Measurements from ENCODE around the gene NFE2L1. TPM values are rescaled to one million over a fixed set of nuclear protein-coding genes. Genes with fewer than 3 reads are reported as not detected.

The NFE2L1 gene
- total and polyA plus RNA-seq, 9 of the 15 experiments (the other 6 are each of a cell fraction or from before 2014, with no cell fraction given) = 2.0 to 68.6 (median 39.7) TPM

- 0 out of 2 replicates have a peak, but pooled peaks have one; percentile 16 for TF ChIP-seq CBFA2T2 (conservative IDR thresholded peaks at IDR 0.05)
- TF ChIP-seq KDM1A (IDR thresholded peaks at IDR 0.05) = peak in 1 of 2 experiments; percentile 1; a peak in 2 of 4 replicates
- TF ChIP-seq L3MBTL2 (IDR thresholded peaks at IDR 0.05) = 0 out of 2 replicates have a peak, but pooled peaks have one; percentile 16
- TF ChIP-seq ZNF24 (IDR thresholded peaks at IDR 0.05) = no peak
- TF ChIP-seq NR2C1 (IDR thresholded peaks at IDR 0.05) = no peak
- TF ChIP-seq NR2C1 (tag; IDR thresholded peaks at IDR 0.05) = no peak
- peak; percentile 93 for TF ChIP-seq BCOR (IDR thresholded peaks at IDR 0.05)
- peak; percentile 31; the same call in 1 of the 2 replicates for TF ChIP-seq SMARCA5 (IDR thresholded peaks at IDR 0.05)
- TF ChIP-seq RBM25 (IDR thresholded peaks at IDR 0.05; ENCODE audit: low read depth, low read length, severe bottlenecking) = peak; percentile 75
Measured at GRCh38 chr17:48027322-48027981, 20.7 kb upstream of the NFE2L1 start (continued).

GRCh38 chr17:48028736-48029135, 19.4 kb upstream of the NFE2L1 start:
- BruUV-seq (replicated peaks) = no TSS peak
- 0% methylated on average over 1 of the region's 1 CpG for WGBS (ENCODE audit: insufficient coverage, low coverage, missing lambda C conversion rate)
- no peak for ATAC-seq
- intact Hi-C loops (cut with micrococcal nuclease) = loop anchor here (10.0 kb wide), 1 partner anchor 226 kb away; no protein-coding TSS in a partner anchor
- Histone ChIP-seq H2AFZ (ENCODE audit: low read depth, low read length) (no peak overlapping the region), H3K4me1 (replicated peaks in 1 of 2; ENCODE audit: control insufficient read depth in 2 of 2, insufficient read depth in 2 of 2, low read length in 2 of 2) (peaks cover 25 to 32% of the 10 kb centered on the region in 2 experiments; a peak in 4 of 5 replicates), H3K9ac (ENCODE audit: insufficient read depth in 1 of 2, low read depth in 2 of 2, low read length in 2 of 2) (peak overlapping the region in 1 of 2 experiments; percentile 8; a peak in 1 of 4 replicates), H3K27me3 (ENCODE audit: control insufficient read depth in 2 of 2, insufficient read depth in 2 of 2, low read length in 2 of 2) (no peaks in the 10 kb centered on the region), H3K4me2 (ENCODE audit: insufficient read depth, low read length) (no peak overlapping the region), H3K4me3 (no peak overlapping the region), H3K79me2 (ENCODE audit: control insufficient read depth, insufficient read depth, low read length) (no peaks in the 10 kb centered on the region), H3K9me3 (replicated peaks; ENCODE audit: control insufficient read depth, insufficient read depth, low read depth, low read length) (no peaks in the 10 kb centered on the region), H3K36me3 (ENCODE audit: control insufficient read depth, insufficient read depth, low read length) (no peaks in the 10 kb centered on the region), H3K27ac (ENCODE audit: extremely low read depth, low read depth, low read length) (no peak overlapping the region), H4K20me1 (replicated peaks; ENCODE audit: control insufficient read depth, insufficient read depth, low read length) (no peaks in the 10 kb centered on the region), H3K9me1 (ENCODE audit: control insufficient read depth, insufficient read depth, low read length) (no peaks in the 10 kb centered on the region)
- no peak for DNase-seq (ENCODE audit: extremely low read depth in 1 of 4, low spot score in 3 of 4)
- in situ Hi-C loops (cut with MboI) = loop anchor here (5.0 kb wide), 2 partner anchors 39 to 114 kb away; no protein-coding TSS in a partner anchor
- POLR2A ChIA-PET = interaction anchor here (1.0 kb wide), 2 partner anchors 17 to 95 kb away, joined by 3 read pairs; no protein-coding TSS in a partner anchor
- no peak for TF ChIP-seq CEBPB (tag; IDR thresholded peaks at IDR 0.05)
- no peak for TF ChIP-seq HNRNPL (IDR thresholded peaks at IDR 0.05; ENCODE audit: low read depth, low read length)
- no peak for TF ChIP-seq YY1 (IDR thresholded peaks at IDR 0.05; ENCODE audit: borderline replicate concordance in 1 of 3, control insufficient read depth in 1 of 3, extremely low read depth in 1 of 3, insufficient read depth in 3 of 3, insufficient read length in 1 of 3, insufficient replicate concordance in 2 of 3, low read depth in 1 of 3, low read length in 2 of 3)
- TF ChIP-seq TCF15 (CRISPR knock-in tag; IDR thresholded peaks at IDR 0.05) = no peak
- TF ChIP-seq ZNF280A (IDR thresholded peaks at IDR 0.05; ENCODE audit: low read depth, partially characterized antibody) = no peak
- no peak for TF ChIP-seq C11orf30 (IDR thresholded peaks at IDR 0.05; ENCODE audit: low read depth)
- TF ChIP-seq ZNF639 (CRISPR knock-in tag; conservative IDR thresholded peaks at IDR 0.05 in 1 of 2, IDR thresholded peaks at IDR 0.05 in 1 of 2) = no peak
- no peak for TF ChIP-seq TSC22D4 (tag; IDR thresholded peaks at IDR 0.05)
- TF ChIP-seq CBX5 (IDR thresholded peaks at IDR 0.05; ENCODE audit: borderline replicate concordance, low read depth) = no peak
- no peak for FAIRE-seq
- CTCF ChIA-PET (ENCODE audit: low intra/inter-chr PET ratio) = no interaction called here
